ENCODE results near the gene CDH24. TPM values are rescaled to one million over a fixed set of nuclear protein-coding genes. Genes with fewer than 3 reads are reported as not detected.
A peak's percentile ranks its signal among the peaks of the same experiment; 100 is the strongest.

CDH24 gene, protein sequence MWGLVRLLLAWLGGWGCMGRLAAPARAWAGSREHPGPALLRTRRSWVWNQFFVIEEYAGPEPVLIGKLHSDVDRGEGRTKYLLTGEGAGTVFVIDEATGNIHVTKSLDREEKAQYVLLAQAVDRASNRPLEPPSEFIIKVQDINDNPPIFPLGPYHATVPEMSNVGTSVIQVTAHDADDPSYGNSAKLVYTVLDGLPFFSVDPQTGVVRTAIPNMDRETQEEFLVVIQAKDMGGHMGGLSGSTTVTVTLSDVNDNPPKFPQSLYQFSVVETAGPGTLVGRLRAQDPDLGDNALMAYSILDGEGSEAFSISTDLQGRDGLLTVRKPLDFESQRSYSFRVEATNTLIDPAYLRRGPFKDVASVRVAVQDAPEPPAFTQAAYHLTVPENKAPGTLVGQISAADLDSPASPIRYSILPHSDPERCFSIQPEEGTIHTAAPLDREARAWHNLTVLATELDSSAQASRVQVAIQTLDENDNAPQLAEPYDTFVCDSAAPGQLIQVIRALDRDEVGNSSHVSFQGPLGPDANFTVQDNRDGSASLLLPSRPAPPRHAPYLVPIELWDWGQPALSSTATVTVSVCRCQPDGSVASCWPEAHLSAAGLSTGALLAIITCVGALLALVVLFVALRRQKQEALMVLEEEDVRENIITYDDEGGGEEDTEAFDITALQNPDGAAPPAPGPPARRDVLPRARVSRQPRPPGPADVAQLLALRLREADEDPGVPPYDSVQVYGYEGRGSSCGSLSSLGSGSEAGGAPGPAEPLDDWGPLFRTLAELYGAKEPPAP
- total RNA-seq: 5.9 and 7.0 TPM in 2 replicates

- Histone ChIP-seq H3K4me3 (ENCODE audit: low read depth, low read length) (peak within 1 kb of the TSS; percentile 49), H3K36me3 (ENCODE audit: control insufficient read depth, insufficient read depth, low read length) (peaks cover 3% of the 10 kb centered on the region), H3K27me3 (ENCODE audit: control insufficient read depth, insufficient read depth, low read length) (no peaks in the 10 kb centered on the region)
- DNase-seq (ENCODE audit: low read depth): no peak
- TF ChIP-seq, protein P1, sequence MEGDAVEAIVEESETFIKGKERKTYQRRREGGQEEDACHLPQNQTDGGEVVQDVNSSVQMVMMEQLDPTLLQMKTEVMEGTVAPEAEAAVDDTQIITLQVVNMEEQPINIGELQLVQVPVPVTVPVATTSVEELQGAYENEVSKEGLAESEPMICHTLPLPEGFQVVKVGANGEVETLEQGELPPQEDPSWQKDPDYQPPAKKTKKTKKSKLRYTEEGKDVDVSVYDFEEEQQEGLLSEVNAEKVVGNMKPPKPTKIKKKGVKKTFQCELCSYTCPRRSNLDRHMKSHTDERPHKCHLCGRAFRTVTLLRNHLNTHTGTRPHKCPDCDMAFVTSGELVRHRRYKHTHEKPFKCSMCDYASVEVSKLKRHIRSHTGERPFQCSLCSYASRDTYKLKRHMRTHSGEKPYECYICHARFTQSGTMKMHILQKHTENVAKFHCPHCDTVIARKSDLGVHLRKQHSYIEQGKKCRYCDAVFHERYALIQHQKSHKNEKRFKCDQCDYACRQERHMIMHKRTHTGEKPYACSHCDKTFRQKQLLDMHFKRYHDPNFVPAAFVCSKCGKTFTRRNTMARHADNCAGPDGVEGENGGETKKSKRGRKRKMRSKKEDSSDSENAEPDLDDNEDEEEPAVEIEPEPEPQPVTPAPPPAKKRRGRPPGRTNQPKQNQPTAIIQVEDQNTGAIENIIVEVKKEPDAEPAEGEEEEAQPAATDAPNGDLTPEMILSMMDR (IDR thresholded peaks at IDR 0.05; ENCODE audit: insufficient read depth, low read length, poor library complexity, severe bottlenecking): no peak
Measured at GRCh38 chr14:23056956-23057756, at the start of gene CDH24. Gene CDH24 (minus strand): TSS chr14:23057520. CDS start chr14:23055733, 1,787 bp downstream.

- H3K27me3 ChIP-seq (ENCODE audit: control insufficient read depth, insufficient read depth, low read length): peaks cover 6% of the 10 kb centered on the region
- TF ChIP-seq, protein P1 (IDR thresholded peaks at IDR 0.05; ENCODE audit: insufficient read depth, low read length, poor library complexity, severe bottlenecking): no peak
- no peak for DNase-seq (ENCODE audit: low read depth)
- no peak overlapping the region for H3K4me3 ChIP-seq (ENCODE audit: low read depth, low read length)
- no peaks in the 10 kb centered on the region for H3K36me3 ChIP-seq (ENCODE audit: control insufficient read depth, insufficient read depth, low read length)
Measured at GRCh38 chr14:23106747-23107045, 49.4 kb upstream of the CDH24 start.

- no peak for DNase-seq (ENCODE audit: low read depth)
- Histone ChIP-seq H3K36me3 (ENCODE audit: control insufficient read depth, insufficient read depth, low read length) (no peaks in the 10 kb centered on the region), H3K4me3 (ENCODE audit: low read depth, low read length) (no peak overlapping the region), H3K27me3 (ENCODE audit: control insufficient read depth, insufficient read depth, low read length) (no peaks in the 10 kb centered on the region)
- TF ChIP-seq, protein P1 (IDR thresholded peaks at IDR 0.05; ENCODE audit: insufficient read depth, low read length, poor library complexity, severe bottlenecking): no peak
Measured at GRCh38 chr14:23105348-23105824, 48.1 kb upstream of the CDH24 start.

DNA sequence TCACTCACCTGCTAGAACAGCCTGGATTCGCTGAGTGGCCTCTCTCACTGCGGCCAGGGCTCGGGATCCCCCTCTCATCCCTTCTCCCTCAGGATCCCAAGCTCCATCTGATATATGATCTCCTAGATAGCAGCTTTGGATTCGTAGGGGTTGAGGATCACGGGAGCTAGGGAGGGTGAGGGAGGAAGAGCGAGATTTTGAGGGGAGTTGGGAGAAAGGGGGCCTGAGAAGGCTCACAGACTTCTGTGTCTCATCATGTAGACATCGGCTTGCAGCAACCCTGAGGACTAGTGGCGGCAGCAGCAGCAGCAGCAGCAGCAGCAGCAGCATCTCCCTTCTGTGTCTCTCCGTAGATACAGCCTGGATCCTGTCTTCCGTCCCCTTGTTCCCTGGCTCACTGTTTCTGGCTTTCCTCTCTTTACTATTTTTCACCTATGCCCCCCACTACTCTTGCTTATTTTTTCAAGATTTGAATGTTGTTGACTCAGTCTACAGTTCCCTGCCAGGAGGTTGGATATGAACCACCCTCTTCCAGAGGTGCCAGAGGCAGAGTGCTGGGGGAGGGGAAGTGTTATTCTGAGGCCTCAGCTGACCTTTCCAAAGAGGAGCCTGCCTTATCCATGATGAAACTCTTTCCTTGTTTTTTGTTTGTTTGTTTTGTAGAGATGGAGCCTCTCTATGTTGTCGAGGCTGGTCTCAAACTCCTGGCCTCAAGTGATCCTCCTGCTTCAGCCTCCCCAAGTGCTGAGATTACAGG is 47.4 kb upstream of the CDH24 start, which contains the start of gene CIROP:
Gene CIROP, minus strand, starts transcription at position 399 of the 757 bp plus-strand sequence. Its CDS starts 69 bp downstream, at position 330.
- H3K36me3 ChIP-seq (ENCODE audit: control insufficient read depth, insufficient read depth, low read length): no peaks in the 10 kb centered on the region
- DNase-seq (ENCODE audit: low read depth): no peak
- H3K27me3 ChIP-seq (ENCODE audit: control insufficient read depth, insufficient read depth, low read length): no peaks in the 10 kb centered on the region
- TF ChIP-seq, protein P1 (IDR thresholded peaks at IDR 0.05; ENCODE audit: insufficient read depth, low read length, poor library complexity, severe bottlenecking): no peak
- no peak within 1 kb of the TSS for H3K4me3 ChIP-seq (ENCODE audit: low read depth, low read length)

DNA sequence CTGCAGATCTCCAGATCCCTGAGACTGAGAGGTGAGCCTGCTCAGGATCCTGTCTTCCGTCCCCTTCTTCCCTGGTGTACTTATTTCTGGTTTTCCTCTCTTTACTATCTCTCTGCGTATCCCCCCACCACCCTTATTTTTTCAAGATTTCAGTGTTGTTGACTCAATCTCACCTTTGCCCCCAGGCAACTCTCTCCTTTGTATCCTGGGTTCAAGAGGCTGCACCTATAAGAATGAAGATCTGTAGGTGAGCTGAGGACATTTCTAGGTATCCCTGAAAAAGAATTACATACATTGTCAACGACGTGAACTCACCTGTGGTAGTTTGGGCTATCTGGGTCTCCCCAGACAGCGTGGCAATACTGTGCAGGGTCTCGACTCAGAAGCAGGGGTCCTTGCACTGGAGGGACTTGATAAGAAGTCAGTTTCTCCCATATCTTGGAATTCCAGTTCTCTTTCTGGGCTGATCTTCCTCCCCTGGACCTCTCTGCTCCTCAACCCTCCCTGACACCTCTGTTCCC is 46.8 kb upstream of the CDH24 start:
- no peak for DNase-seq (ENCODE audit: low read depth)
- Histone ChIP-seq H3K27me3 (ENCODE audit: control insufficient read depth, insufficient read depth, low read length) (no peaks in the 10 kb centered on the region), H3K4me3 (ENCODE audit: low read depth, low read length) (no peak overlapping the region), H3K36me3 (ENCODE audit: control insufficient read depth, insufficient read depth, low read length) (no peaks in the 10 kb centered on the region)
- TF ChIP-seq, protein P1 (IDR thresholded peaks at IDR 0.05; ENCODE audit: insufficient read depth, low read length, poor library complexity, severe bottlenecking): no peak
